ENCODE results near the gene CCDC12. TPM values are rescaled to one million over a fixed set of nuclear protein-coding genes. Genes with fewer than 3 reads are reported as not detected.
A peak's percentile ranks its signal among the peaks of the same experiment; 100 is the strongest.

Gene CCDC12
- total and polyA plus RNA-seq, 9 of the 15 experiments (the other 6 are each of a cell fraction or from before 2014, with no cell fraction given): 8.9 to 201 (median 86.9) TPM

- TF ChIP-seq, protein P1, sequence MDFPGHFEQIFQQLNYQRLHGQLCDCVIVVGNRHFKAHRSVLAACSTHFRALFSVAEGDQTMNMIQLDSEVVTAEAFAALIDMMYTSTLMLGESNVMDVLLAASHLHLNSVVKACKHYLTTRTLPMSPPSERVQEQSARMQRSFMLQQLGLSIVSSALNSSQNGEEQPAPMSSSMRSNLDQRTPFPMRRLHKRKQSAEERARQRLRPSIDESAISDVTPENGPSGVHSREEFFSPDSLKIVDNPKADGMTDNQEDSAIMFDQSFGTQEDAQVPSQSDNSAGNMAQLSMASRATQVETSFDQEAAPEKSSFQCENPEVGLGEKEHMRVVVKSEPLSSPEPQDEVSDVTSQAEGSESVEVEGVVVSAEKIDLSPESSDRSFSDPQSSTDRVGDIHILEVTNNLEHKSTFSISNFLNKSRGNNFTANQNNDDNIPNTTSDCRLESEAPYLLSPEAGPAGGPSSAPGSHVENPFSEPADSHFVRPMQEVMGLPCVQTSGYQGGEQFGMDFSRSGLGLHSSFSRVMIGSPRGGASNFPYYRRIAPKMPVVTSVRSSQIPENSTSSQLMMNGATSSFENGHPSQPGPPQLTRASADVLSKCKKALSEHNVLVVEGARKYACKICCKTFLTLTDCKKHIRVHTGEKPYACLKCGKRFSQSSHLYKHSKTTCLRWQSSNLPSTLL (IDR thresholded peaks at IDR 0.05): no peak
These were observed 26.4 kb downstream of the CCDC12 start (continued) for GRCh38 chr3:46950177-46950576.

GRCh38 chr3:46948830-46949671 lies 27.5 kb downstream of the CCDC12 start:
- Histone ChIP-seq H3K4me1 (replicated peaks in 1 of 2; ENCODE audit: control insufficient read depth in 2 of 2, insufficient read depth in 2 of 2, low read length in 2 of 2) (peaks cover 58 to 84% of the 10 kb centered on the region in 2 experiments), H3K9me1 (ENCODE audit: control insufficient read depth, insufficient read depth, low read length) (peaks cover 34% of the 10 kb centered on the region), H3K4me2 (ENCODE audit: insufficient read depth, low read length) (peak overlapping the region; percentile 75), H3K27me3 (ENCODE audit: control insufficient read depth in 2 of 2, insufficient read depth in 2 of 2, low read length in 2 of 2) (no peaks in the 10 kb centered on the region), H3K79me2 (ENCODE audit: control insufficient read depth, insufficient read depth, low read length) (peaks cover 97% of the 10 kb centered on the region), H4K20me1 (replicated peaks; ENCODE audit: control insufficient read depth, insufficient read depth, low read length) (peaks cover 78% of the 10 kb centered on the region), H3K4me3 (no peak overlapping the region), H3K27ac (ENCODE audit: extremely low read depth, low read depth, low read length) (peak overlapping the region; percentile 61), H2AFZ (ENCODE audit: low read depth, low read length) (no peak overlapping the region), H3K9ac (ENCODE audit: insufficient read depth in 1 of 2, low read depth in 2 of 2, low read length in 2 of 2) (peak overlapping the region; percentile 21 to 89; a peak in 3 of 4 replicates), H3K9me3 (replicated peaks; ENCODE audit: control insufficient read depth, insufficient read depth, low read depth, low read length) (no peaks in the 10 kb centered on the region), H3K36me3 (ENCODE audit: control insufficient read depth, insufficient read depth, low read length) (peaks cover 53% of the 10 kb centered on the region)
- POLR2A ChIA-PET: interaction anchor here (1.0 to 4.0 kb wide), 4 partner anchors 9 to 24 kb away, joined by 3 to 14 read pairs (median 6); no protein-coding TSS in a partner anchor
- peak; percentile 63 for ATAC-seq
- intact Hi-C loops (cut with micrococcal nuclease) (loop anchor here (1.0 to 2.0 kb wide), 2 partner anchors 30 to 38 kb away; partner anchors contain the start of gene NBEAL2), in situ Hi-C loops (cut with MboI) (no loop called here)
- CTCF ChIA-PET (ENCODE audit: low intra/inter-chr PET ratio): no interaction called here
- DNase-seq (ENCODE audit: extremely low read depth in 1 of 4, low spot score in 3 of 4): peak in 3 of 4 experiments; percentile 43 to 82 (median 55)
- 9% methylated on average over 6 of the region's 6 CpGs for WGBS (ENCODE audit: insufficient coverage, low coverage, missing lambda C conversion rate)
- FAIRE-seq: peak; percentile 75
- BruUV-seq (replicated peaks): no TSS peak
- TF ChIP-seq, protein P2, sequence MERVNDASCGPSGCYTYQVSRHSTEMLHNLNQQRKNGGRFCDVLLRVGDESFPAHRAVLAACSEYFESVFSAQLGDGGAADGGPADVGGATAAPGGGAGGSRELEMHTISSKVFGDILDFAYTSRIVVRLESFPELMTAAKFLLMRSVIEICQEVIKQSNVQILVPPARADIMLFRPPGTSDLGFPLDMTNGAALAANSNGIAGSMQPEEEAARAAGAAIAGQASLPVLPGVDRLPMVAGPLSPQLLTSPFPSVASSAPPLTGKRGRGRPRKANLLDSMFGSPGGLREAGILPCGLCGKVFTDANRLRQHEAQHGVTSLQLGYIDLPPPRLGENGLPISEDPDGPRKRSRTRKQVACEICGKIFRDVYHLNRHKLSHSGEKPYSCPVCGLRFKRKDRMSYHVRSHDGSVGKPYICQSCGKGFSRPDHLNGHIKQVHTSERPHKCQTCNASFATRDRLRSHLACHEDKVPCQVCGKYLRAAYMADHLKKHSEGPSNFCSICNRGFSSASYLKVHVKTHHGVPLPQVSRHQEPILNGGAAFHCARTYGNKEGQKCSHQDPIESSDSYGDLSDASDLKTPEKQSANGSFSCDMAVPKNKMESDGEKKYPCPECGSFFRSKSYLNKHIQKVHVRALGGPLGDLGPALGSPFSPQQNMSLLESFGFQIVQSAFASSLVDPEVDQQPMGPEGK (CRISPR knock-in tag; IDR thresholded peaks at IDR 0.05; ENCODE audit: borderline replicate concordance): no peak
- TF ChIP-seq ZFP36 (IDR thresholded peaks at IDR 0.05; ENCODE audit: low read depth, low read length, partially characterized antibody): no peak
- TF ChIP-seq ZNF121 (CRISPR knock-in tag; conservative IDR thresholded peaks at IDR 0.05): no peak
- TF ChIP-seq, protein P3, sequence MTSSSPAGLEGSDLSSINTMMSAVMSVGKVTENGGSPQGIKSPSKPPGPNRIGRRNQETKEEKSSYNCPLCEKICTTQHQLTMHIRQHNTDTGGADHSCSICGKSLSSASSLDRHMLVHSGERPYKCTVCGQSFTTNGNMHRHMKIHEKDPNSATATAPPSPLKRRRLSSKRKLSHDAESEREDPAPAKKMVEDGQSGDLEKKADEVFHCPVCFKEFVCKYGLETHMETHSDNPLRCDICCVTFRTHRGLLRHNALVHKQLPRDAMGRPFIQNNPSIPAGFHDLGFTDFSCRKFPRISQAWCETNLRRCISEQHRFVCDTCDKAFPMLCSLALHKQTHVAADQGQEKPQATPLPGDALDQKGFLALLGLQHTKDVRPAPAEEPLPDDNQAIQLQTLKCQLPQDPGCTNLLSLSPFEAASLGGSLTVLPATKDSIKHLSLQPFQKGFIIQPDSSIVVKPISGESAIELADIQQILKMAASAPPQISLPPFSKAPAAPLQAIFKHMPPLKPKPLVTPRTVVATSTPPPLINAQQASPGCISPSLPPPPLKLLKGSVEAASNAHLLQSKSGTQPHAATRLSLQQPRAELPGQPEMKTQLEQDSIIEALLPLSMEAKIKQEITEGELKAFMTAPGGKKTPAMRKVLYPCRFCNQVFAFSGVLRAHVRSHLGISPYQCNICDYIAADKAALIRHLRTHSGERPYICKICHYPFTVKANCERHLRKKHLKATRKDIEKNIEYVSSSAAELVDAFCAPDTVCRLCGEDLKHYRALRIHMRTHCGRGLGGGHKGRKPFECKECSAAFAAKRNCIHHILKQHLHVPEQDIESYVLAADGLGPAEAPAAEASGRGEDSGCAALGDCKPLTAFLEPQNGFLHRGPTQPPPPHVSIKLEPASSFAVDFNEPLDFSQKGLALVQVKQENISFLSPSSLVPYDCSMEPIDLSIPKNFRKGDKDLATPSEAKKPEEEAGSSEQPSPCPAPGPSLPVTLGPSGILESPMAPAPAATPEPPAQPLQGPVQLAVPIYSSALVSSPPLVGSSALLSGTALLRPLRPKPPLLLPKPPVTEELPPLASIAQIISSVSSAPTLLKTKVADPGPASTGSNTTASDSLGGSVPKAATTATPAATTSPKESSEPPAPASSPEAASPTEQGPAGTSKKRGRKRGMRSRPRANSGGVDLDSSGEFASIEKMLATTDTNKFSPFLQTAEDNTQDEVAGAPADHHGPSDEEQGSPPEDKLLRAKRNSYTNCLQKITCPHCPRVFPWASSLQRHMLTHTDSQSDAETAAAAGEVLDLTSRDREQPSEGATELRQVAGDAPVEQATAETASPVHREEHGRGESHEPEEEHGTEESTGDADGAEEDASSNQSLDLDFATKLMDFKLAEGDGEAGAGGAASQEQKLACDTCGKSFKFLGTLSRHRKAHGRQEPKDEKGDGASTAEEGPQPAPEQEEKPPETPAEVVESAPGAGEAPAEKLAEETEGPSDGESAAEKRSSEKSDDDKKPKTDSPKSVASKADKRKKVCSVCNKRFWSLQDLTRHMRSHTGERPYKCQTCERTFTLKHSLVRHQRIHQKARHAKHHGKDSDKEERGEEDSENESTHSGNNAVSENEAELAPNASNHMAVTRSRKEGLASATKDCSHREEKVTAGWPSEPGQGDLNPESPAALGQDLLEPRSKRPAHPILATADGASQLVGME (CRISPR knock-in tag; IDR thresholded peaks at IDR 0.05): no peak
- TF ChIP-seq, protein P4, sequence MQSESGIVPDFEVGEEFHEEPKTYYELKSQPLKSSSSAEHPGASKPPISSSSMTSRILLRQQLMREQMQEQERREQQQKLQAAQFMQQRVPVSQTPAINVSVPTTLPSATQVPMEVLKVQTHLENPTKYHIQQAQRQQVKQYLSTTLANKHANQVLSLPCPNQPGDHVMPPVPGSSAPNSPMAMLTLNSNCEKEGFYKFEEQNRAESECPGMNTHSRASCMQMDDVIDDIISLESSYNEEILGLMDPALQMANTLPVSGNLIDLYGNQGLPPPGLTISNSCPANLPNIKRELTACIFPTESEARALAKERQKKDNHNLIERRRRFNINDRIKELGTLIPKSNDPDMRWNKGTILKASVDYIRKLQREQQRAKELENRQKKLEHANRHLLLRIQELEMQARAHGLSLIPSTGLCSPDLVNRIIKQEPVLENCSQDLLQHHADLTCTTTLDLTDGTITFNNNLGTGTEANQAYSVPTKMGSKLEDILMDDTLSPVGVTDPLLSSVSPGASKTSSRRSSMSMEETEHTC (IDR thresholded peaks at IDR 0.05): no peak
- no peak for TF ChIP-seq SNIP1 (IDR thresholded peaks at IDR 0.05; ENCODE audit: low read depth)
